Retinal pigment epithelial cell (primary cell): ENCODE data around the gene HOXC6.

Experiments
- DNase-seq: peaks from one replicate; pipeline ENCODE4 v3.0.0-alpha.2; 2010; ENCODE audit warnings: low read depth
- H3K4me3 ChIP-seq: 2 replicates; pipeline ENCODE4 v1.5.1; 2011; ENCODE audit warnings: mild to moderate bottlenecking, low read length, control low read depth, moderate library complexity
- TF ChIP-seq, protein P1 (sequence below): conservative IDR thresholded peaks from 2 replicates; pipeline ENCODE4 v1.5.1; 2011; ENCODE audit warnings: low read depth, low read length, control low read depth, inconsistent platforms

The HOXC6 gene

DNA sequence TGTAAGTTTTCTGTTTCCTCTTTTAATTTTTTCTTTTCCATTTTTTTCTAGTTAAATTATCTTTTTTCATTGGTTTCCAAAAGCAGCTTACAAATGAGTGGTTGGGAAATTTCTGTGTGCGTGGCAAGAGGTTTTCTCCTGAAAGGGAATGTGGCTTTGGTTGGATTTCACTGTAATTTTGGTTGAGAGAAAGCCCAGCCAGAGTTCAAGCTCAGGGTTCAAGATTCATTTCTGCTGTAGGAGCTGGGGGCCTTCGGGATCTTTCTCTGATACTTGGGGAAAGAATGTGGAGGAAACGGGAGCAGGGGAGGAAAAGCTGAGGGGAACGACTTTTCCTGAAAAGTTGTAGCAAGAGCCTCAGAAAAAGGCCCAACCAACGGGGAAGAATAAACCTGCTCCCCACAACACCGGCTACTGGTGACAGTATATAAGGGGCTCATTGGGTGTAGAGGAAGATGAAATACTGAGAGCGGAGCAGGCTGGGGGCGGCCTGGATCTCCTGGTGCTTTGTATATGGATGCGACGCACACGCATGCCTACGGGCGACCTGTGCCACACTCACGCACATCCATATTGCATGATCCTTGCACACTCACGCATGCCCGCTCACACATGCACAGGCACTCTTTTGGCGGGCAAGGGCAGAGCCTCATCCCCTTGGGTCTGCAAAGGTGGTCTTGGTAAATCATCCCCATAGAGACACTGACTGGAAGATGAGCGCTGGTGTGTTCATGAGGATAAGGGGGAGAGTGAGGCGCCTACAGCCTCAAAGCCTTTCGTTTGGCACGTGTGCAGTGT lies 41.4 kb upstream of the HOXC6 start:
- TF ChIP-seq, protein P1, sequence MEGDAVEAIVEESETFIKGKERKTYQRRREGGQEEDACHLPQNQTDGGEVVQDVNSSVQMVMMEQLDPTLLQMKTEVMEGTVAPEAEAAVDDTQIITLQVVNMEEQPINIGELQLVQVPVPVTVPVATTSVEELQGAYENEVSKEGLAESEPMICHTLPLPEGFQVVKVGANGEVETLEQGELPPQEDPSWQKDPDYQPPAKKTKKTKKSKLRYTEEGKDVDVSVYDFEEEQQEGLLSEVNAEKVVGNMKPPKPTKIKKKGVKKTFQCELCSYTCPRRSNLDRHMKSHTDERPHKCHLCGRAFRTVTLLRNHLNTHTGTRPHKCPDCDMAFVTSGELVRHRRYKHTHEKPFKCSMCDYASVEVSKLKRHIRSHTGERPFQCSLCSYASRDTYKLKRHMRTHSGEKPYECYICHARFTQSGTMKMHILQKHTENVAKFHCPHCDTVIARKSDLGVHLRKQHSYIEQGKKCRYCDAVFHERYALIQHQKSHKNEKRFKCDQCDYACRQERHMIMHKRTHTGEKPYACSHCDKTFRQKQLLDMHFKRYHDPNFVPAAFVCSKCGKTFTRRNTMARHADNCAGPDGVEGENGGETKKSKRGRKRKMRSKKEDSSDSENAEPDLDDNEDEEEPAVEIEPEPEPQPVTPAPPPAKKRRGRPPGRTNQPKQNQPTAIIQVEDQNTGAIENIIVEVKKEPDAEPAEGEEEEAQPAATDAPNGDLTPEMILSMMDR, result no peak
- H3K4me3 ChIP-seq, result no peak overlapping the region
- no peak for DNase-seq

DNA sequence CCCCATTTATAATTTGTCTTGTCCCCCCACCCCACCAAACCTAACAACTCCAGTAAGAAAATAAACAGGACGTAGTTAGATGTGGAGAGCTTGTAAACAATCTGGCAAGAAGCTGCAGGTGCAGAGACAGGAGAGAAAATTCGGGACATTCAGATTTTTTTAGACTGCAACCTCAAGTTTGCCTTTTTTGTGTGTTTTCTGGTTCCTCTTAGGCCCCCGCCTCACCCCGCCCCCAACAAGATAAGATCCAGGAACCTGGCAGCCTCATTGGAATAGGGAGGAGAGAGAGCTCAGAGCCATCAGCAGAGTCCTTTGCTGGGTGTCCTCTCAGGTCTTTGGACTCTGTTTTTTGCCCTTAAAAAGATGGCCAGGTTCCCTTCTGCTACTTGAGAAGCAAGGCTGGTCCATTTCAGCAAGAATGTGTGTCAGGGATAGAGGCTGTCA lies 40.4 kb upstream of the HOXC6 start:
- no peak for DNase-seq
- TF ChIP-seq, protein P1, result no peak
- H3K4me3 ChIP-seq, result no peak overlapping the region

DNA sequence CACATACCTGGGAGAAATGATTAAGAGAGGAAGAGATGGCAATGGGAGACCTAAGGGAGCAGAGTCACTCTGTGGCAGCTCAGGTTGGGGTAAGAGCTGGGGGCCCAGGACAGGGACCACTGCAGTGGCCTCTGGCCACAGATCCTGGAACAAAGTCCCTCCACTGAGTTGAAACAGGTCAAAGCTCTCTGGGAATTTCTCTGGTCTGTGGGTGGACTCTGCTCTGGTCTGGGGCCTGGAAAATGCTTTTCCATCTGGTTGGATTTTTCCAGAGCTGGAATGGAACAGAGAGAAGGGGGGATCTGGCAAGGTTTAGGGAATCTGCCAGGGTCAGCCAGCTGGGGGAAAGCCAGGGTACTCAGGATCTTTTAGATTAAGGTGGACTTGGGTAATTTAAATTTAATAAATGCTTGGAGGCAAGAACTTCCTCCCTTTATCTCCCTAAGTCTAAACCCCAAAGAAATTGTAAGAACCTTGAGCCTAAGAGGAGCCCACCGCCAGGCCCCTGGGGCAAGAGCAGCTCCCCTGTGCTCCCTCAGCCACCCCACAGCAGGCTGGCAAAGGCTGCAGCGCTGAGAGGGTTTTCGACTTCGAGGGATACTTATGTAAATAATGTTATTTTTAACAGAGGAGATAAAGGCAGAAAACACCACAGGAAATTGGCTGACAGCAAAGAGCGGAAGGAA lies 39.6 kb upstream of the HOXC6 start:
- TF ChIP-seq, protein P1, result no peak
- DNase-seq, result no peak
- H3K4me3 ChIP-seq, result no peak overlapping the region

DNA sequence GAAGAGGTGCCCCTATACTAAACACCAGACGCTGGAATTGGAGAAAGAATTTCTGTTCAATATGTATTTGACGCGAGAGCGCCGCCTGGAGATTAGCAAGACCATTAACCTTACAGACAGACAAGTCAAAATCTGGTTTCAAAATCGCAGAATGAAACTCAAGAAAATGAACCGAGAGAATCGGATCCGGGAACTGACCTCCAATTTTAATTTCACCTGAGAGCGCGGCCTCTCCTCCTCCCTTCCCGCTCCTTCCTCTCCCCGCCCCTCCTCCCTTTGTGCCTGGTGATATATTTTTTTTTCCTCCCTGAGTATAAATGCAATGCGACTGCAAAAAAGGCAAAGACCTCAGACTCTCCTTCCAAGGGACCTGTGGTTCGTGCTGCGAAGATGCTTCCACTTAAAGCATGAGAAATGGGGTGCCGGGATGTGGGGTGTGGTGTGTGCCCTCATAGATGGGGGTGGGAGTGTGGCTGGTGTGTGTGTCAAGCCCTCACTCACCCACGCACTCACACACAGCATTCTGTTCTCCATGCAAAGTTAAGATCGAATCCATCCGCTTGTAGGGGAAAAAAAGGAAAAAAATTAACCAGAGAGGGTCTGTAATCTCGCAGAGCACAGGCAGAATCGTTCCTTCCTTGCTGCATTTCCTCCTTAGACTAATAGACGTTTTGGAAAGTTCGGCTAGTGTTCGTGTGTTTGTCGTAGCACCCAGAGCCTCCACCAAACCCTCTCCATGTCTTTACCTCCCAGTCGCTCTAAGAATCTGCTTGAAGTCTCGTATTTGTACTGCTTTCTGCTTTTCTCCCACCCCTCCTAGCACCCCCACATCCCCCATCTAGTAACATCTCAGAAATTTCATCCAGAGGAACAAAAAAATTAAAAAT lies 38.8 kb upstream of the HOXC6 start:
- TF ChIP-seq, protein P1, result peak; percentile 50
- no peak overlapping the region for H3K4me3 ChIP-seq
- no peak for DNase-seq

DNA sequence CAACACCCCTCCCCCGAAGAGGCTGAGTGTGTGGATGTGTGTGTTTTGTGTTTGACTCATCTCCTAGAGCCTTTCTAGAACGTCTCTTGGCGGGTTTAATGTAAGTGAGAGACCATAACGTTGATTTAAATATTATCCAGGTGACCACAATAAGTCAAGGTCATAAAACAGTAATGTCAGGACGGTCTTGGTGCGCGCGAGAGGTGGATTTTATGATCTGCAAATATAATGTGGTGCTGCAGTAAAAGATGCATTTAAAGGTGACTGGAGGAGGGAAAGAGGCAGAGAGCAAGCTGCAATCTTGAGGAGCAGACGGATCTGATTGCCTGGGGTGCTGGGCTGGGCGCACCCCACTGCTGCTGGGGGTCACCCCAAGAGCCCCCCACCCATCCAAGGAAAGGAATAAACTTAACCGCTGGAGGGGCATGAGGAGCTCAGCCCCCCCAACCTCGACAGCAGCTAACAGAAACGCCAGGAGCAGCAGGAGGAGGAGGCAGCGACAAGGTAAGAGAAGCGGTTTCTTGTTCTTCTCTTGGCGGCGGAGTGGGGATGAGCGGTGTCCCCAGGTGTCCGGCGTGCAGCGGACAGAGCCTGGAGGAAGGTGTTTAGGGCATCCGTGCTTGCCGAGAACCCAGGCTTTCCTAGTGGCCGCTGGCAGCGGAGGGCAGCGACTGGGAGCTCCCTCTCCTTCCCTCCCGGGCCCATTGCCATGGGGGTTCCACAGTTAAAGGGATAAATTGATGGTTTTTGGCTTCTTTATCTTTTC lies 37.7 kb upstream of the HOXC6 start:
- DNase-seq, result no peak
- TF ChIP-seq, protein P1, result no peak
- H3K4me3 ChIP-seq, result no peak overlapping the region

DNA sequence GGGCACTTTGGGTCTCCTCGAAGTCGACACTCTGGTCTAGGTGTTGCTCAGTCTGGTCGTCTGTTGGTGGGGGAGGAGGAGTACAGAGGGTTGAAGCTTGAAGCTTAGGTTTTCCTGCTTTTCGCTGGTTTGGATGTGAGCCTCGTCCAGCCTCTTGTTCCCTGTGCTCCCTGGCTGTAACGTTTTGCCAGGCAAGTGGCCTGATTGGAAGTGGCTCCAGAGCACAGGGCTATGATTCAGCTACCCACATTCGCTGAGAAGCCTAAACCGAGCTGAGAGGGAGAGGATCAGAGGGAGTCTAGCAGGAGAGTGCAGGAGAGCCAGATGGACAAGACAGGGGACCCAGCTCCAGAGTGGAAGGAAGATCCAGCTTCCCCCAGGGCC lies 37.2 kb upstream of the HOXC6 start:
- no peak for DNase-seq
- TF ChIP-seq, protein P1, result no peak
- H3K4me3 ChIP-seq, result no peak overlapping the region
